A549 treated with DMSO at 1 μM for 4 hours (cell line): ENCODE data around the gene PPEF1. TPM values are rescaled to one million over a fixed set of nuclear protein-coding genes. Genes with fewer than 3 reads are reported as not detected.

ENCODE experiments used
- total RNA-seq: library from RNA; stranded (reverse); fragments of 200-300 nt; extraction: Qiagen RNA extraction; gene quantifications from 5 replicates; pipeline ENCODE4 v1.2.3, GENCODE V29; 2022; ENCODE audit warnings: low read depth

Gene PPEF1, protein sequence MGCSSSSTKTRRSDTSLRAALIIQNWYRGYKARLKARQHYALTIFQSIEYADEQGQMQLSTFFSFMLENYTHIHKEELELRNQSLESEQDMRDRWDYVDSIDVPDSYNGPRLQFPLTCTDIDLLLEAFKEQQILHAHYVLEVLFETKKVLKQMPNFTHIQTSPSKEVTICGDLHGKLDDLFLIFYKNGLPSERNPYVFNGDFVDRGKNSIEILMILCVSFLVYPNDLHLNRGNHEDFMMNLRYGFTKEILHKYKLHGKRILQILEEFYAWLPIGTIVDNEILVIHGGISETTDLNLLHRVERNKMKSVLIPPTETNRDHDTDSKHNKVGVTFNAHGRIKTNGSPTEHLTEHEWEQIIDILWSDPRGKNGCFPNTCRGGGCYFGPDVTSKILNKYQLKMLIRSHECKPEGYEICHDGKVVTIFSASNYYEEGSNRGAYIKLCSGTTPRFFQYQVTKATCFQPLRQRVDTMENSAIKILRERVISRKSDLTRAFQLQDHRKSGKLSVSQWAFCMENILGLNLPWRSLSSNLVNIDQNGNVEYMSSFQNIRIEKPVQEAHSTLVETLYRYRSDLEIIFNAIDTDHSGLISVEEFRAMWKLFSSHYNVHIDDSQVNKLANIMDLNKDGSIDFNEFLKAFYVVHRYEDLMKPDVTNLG
- 1.1 to 1.9 TPM (median 1.3 TPM) in 5 replicates for total RNA-seq

DNA sequence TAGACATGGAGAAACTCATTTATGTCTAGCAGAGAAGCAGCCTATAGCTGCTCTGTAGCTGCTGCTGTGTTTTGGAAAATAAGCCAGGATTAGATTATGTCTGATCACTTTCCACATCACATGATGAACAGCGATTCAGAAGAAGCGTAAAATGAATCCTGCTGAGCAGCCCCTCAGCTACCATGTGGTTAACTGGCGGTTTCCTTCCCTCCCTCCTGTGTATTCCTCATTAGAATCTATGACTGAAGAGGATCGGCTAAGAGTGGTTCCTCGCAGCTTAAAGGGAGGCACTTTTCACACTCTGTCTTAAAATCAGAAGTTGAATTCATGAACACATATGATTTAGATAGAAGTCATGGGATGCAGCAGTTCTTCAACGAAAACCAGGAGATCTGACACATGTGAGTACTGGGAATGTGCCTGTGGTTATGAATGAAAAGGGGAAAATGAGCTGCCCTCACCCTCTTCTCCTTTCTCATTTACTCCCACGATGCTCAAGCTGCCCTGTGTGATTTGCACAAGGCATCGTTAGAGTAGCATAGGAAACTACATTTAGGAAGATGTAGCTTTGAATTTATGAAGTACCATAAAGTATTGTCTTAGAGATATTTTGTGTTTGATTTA, at the start of gene PPEF1:
PPEF1 (plus strand) TSS at position 220 of the 624 bp plus-strand sequence; CDS start at position 356, 136 bp downstream.

DNA sequence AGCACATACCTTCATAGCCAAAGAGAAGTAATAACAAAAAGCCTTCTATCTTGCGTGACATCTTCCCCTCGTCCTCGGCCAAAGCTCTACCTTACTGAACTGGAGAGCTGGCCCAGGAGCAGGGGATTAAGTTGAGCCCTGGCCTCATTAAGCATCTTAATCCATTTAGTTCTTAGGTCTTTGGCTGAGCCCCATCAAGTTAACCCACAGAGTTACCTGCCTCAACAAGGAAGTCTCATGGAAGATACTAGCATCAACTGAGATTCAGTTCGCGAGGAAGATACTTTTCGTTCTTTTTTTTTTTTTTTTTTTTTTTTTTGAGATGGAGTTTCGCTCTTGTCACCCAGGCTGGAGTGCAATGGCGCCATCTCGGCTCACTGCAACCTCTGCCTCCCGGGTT, 35.4 kb upstream of the PPEF1 start, which contains the start of gene RS1:
RS1 (minus strand) TSS at position 101 of the 400 bp plus-strand sequence; CDS start at position 61, 40 bp downstream.

Other genes starting within 250 kb of the PPEF1 start
- not detected in 5 replicates for gene RS1, start 35.5 kb upstream of the PPEF1 start, total RNA-seq